Raji (cell line): ENCODE measurements around the gene TAF3.

Source experiments
- POLR2A ChIP-seq: IDR thresholded peaks from 2 replicates; pipeline ENCODE4 v1.6.1; 2011; ENCODE audit warnings: low read depth, low read length, control low read depth; ENCODE audit not compliant: insufficient read depth

TAF3 gene

GRCh38 chr10:8054494-8055407 lies 236.4 kb downstream of the TAF3 start, which contains the start of gene GATA3:
GATA3 (plus strand) TSS chr10:8054688; CDS start chr10:8055656, 968 bp downstream.
- TF ChIP-seq POLR2A = no peak

GRCh38 chr10:8055420-8056349 lies 237.4 kb downstream of the TAF3 start:
- no peak for TF ChIP-seq POLR2A

GRCh38 chr10:8056378-8056777 lies 238.1 kb downstream of the TAF3 start:
- no peak for TF ChIP-seq POLR2A

- TF ChIP-seq POLR2A = no peak
Measured at GRCh38 chr10:8056871-8057331, 238.6 kb downstream of the TAF3 start.

GRCh38 chr10:8057636-8058273 lies 239.4 kb downstream of the TAF3 start:
- TF ChIP-seq POLR2A = no peak

- no peak for TF ChIP-seq POLR2A
Measured at GRCh38 chr10:8058274-8059111, 240.2 kb downstream of the TAF3 start.

GRCh38 chr10:8059191-8059936 lies 241.1 kb downstream of the TAF3 start:
- TF ChIP-seq POLR2A = no peak

GRCh38 chr10:8060010-8060703 lies 241.9 kb downstream of the TAF3 start:
- TF ChIP-seq POLR2A = no peak

GRCh38 chr10:8060704-8061121 lies 242.4 kb downstream of the TAF3 start:
- TF ChIP-seq POLR2A = no peak

- TF ChIP-seq POLR2A = no peak
Measured at GRCh38 chr10:8061274-8062211, 243.2 kb downstream of the TAF3 start.

- TF ChIP-seq POLR2A = no peak
Measured at GRCh38 chr10:8063128-8063908, 245.0 kb downstream of the TAF3 start.
